Lower lobe of right lung (tissue), 2 donors: ENCODE data around the gene ITGAL. TPM values are rescaled to one million over a fixed set of nuclear protein-coding genes. Genes with fewer than 3 reads are reported as not detected.

Experiments used
- ATAC-seq, 2 donors: fragments of 200-7000 bp; cut with Tn5 transposase; one replicate each; pipeline ENCODE4 v1.9.1; 2020 to 2022; ENCODE audit warnings: mild to moderate bottlenecking in 2 of 2, moderate library complexity in 2 of 2
- DNase-seq: peaks from one replicate; pipeline ENCODE4 v3.0.0-alpha.2; 2020
- H3K27ac ChIP-seq: fragments of 200-600 bp; one replicate; pipeline ENCODE4 v1.8.0; 2022
- H3K27me3 ChIP-seq: fragments of 200-600 bp; one replicate; pipeline ENCODE4 v1.8.0; 2022; ENCODE audit warnings: low read depth
- H3K36me3 ChIP-seq: fragments of 200-600 bp; one replicate; pipeline ENCODE4 v1.8.0; 2022; ENCODE audit warnings: mild to moderate bottlenecking
- H3K4me1 ChIP-seq: fragments of 200-600 bp; one replicate; pipeline ENCODE4 v1.8.0; 2022
- H3K4me3 ChIP-seq: fragments of 200-600 bp; one replicate; pipeline ENCODE4 v1.8.0; 2022; ENCODE audit warnings: mild to moderate bottlenecking
- H3K9me3 ChIP-seq: fragments of 200-600 bp; one replicate; pipeline ENCODE4 v1.8.0; 2022
- intact Hi-C: fragments of 100-400 bp; cut with DNase I; formaldehyde crosslinking; loops from one replicate; pipeline ENCODE4 v1.11.0; 2022
- total RNA-seq: library from RNA; stranded (reverse); fragmentation: NEBNext Ultra II Directional; extraction: Animal tissue kit (Norgen Biotek cat#: 25700); gene quantifications from one replicate; pipeline ENCODE4 v1.2.1, GENCODE V29; 2021
- TF ChIP-seq, protein P1 (sequence below): fragments of 200-600 bp; IDR thresholded peaks from one replicate; pipeline ENCODE4 v1.8.0; 2022; ENCODE audit warnings: antibody characterized with exemption, mild to moderate bottlenecking
- donor health status: DM: no; HTN: yes; CAD: no; lungs with severe emphysema.

The ITGAL gene
- total RNA-seq, 1 donor from 2014 or later: 127 TPM

- Histone ChIP-seq H3K36me3 (no peaks in the 10 kb centered on the region), H3K4me3 (no peak overlapping the region), H3K4me1 (peaks cover 25% of the 10 kb centered on the region), H3K27ac (no peak overlapping the region), H3K27me3 (no peaks in the 10 kb centered on the region), H3K9me3 (no peaks in the 10 kb centered on the region)
- ATAC-seq (no peak), DNase-seq (no peak)
- TF ChIP-seq, protein P1, sequence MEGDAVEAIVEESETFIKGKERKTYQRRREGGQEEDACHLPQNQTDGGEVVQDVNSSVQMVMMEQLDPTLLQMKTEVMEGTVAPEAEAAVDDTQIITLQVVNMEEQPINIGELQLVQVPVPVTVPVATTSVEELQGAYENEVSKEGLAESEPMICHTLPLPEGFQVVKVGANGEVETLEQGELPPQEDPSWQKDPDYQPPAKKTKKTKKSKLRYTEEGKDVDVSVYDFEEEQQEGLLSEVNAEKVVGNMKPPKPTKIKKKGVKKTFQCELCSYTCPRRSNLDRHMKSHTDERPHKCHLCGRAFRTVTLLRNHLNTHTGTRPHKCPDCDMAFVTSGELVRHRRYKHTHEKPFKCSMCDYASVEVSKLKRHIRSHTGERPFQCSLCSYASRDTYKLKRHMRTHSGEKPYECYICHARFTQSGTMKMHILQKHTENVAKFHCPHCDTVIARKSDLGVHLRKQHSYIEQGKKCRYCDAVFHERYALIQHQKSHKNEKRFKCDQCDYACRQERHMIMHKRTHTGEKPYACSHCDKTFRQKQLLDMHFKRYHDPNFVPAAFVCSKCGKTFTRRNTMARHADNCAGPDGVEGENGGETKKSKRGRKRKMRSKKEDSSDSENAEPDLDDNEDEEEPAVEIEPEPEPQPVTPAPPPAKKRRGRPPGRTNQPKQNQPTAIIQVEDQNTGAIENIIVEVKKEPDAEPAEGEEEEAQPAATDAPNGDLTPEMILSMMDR: no peak
- intact Hi-C loops: no loop called here
Observed at GRCh38 chr16:30565526-30565925, 93.0 kb downstream of the ITGAL start.

- Histone ChIP-seq H3K36me3 (no peaks in the 10 kb centered on the region), H3K27me3 (no peaks in the 10 kb centered on the region), H3K27ac (no peak overlapping the region), H3K4me1 (peaks cover 27% of the 10 kb centered on the region), H3K9me3 (no peaks in the 10 kb centered on the region), H3K4me3 (no peak overlapping the region)
- ATAC-seq (no peak), DNase-seq (no peak)
- intact Hi-C loops: no loop called here
- TF ChIP-seq, protein P1: no peak
Observed at GRCh38 chr16:30565984-30566383, 93.4 kb downstream of the ITGAL start.

- Histone ChIP-seq H3K27ac (no peak overlapping the region), H3K4me3 (no peak overlapping the region), H3K4me1 (peaks cover 22% of the 10 kb centered on the region), H3K9me3 (no peaks in the 10 kb centered on the region), H3K36me3 (no peaks in the 10 kb centered on the region), H3K27me3 (no peaks in the 10 kb centered on the region)
- DNase-seq: no peak
- intact Hi-C loops: no loop called here
- ATAC-seq: no peak
- TF ChIP-seq, protein P1: no peak
Observed at GRCh38 chr16:30566531-30566930, 94.0 kb downstream of the ITGAL start.

GRCh38 chr16:30567160-30567990, 94.8 kb downstream of the ITGAL start:
- ATAC-seq: no peak
- DNase-seq: no peak
- H3K9me3 ChIP-seq: no peaks in the 10 kb centered on the region
- H3K4me3 ChIP-seq: no peak overlapping the region
- peaks cover 22% of the 10 kb centered on the region for H3K4me1 ChIP-seq
- H3K36me3 ChIP-seq: no peaks in the 10 kb centered on the region
- no peaks in the 10 kb centered on the region for H3K27me3 ChIP-seq
- TF ChIP-seq, protein P1: no peak
- H3K27ac ChIP-seq: no peak overlapping the region
- intact Hi-C loops: no loop called here

DNA sequence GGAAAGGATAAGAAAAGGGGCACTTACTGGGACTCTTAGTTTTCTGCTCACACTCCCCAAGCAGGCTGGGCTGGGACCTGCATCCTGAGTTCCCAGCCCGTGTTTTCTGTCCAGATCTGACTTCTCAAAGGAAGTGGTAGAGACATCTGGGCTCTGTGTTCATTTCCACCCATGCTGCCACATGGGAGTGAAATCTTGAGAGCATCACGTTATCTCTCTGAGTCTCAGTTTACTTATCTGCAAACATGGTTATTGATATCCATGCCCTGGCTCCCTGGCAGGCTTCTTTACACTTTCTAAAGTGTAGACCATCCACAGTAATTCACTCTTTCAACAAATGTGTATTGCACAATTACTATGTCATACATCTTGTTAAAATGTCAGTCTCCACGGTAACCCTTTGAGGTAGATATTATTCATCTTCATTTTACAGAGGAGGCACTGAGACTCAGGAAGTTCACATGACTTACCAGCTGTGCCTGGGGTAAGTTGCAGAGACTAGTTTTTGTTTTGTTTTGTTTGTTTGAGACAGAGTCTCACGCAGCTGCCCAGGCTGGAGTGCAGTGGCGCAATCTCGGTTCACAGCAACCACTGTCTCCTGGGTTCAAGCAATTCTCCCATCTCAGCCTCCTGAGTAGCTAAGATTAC, 95.6 kb downstream of the ITGAL start:
- H3K9me3 ChIP-seq: no peaks in the 10 kb centered on the region
- no peaks in the 10 kb centered on the region for H3K36me3 ChIP-seq
- TF ChIP-seq, protein P1: no peak
- H3K27ac ChIP-seq: peak overlapping the region; percentile 25
- intact Hi-C loops: no loop called here
- H3K4me1 ChIP-seq: peaks cover 27% of the 10 kb centered on the region
- no peak overlapping the region for H3K4me3 ChIP-seq
- no peak for ATAC-seq
- no peaks in the 10 kb centered on the region for H3K27me3 ChIP-seq
- no peak for DNase-seq
